ENCODE results near the gene RAC3. TPM values are rescaled to one million over a fixed set of nuclear protein-coding genes. Genes with fewer than 3 reads are reported as not detected.
A peak's percentile ranks its signal among the peaks of the same experiment; 100 is the strongest.

Gene RAC3
- polyA plus RNA-seq, 1 donor (not counting 4 experiments of a cell fraction or from before 2014, with no cell fraction given) = 12.3 TPM

GRCh38 chr17:82014432-82014831 is 17.0 kb upstream of the RAC3 start:
- Histone ChIP-seq H3K4me3 (ENCODE audit: control insufficient read depth in 2 of 3, extremely low read depth in 1 of 3, insufficient read depth in 2 of 3, low read depth in 1 of 3, low read length in 3 of 3) (no peak overlapping the region), H3K27me3 (ENCODE audit: control insufficient read depth, extremely low read depth, insufficient read depth, low read length) (no peaks in the 10 kb centered on the region), H3K27ac (ENCODE audit: control insufficient read depth, insufficient read depth, low read length) (no peak overlapping the region), H3K9ac (ENCODE audit: control insufficient read depth, extremely low read depth, insufficient read depth, low read length) (no peak overlapping the region), H3K79me2 (ENCODE audit: control insufficient read depth, insufficient read depth, low read length) (no peaks in the 10 kb centered on the region), H3K9me1 (ENCODE audit: control insufficient read depth, extremely low read depth, insufficient read depth, low read length) (no peaks in the 10 kb centered on the region), H3K4me2 (ENCODE audit: control insufficient read depth, extremely low read depth, insufficient read depth, low read depth, low read length) (no peak overlapping the region), H2AFZ (ENCODE audit: control insufficient read depth, low read length) (no peak overlapping the region), H4K20me1 (ENCODE audit: control insufficient read depth, extremely low read depth, insufficient read depth, low read length) (no peaks in the 10 kb centered on the region), H3K9me3 (ENCODE audit: control insufficient read depth, low read depth, low read length) (no peaks in the 10 kb centered on the region), H3K36me3 (ENCODE audit: control insufficient read depth in 2 of 2, extremely low read depth in 1 of 2, insufficient read depth in 2 of 2, low read length in 2 of 2) (peaks cover 0 to 4% of the 10 kb centered on the region in 2 experiments), H3K4me1 (ENCODE audit: control insufficient read depth, extremely low read depth, insufficient read depth, low read length) (peaks cover 18% of the 10 kb centered on the region)
- TF ChIP-seq EZH2 (IDR thresholded peaks at IDR 0.05; ENCODE audit: low read length) (no peak), CTCF (optimal IDR thresholded peaks at IDR 0.05 in 1 of 3, IDR thresholded peaks at IDR 0.05 in 1 of 3, conservative IDR thresholded peaks at IDR 0.05 in 1 of 3; ENCODE audit: extremely low read depth in 1 of 3, insufficient read depth in 2 of 3, low read length in 3 of 3) (peak; percentile 19 to 63 (median 39))
- FAIRE-seq (no peak), DNase-seq (ENCODE audit: low read depth, low spot score) (no peak)
- dilution Hi-C loops (cut with MboI; ENCODE audit: extremely low pct_ligation_motif_present, low sequenced_read_pairs) = no loop called here

GRCh38 chr17:82014971-82015310 is 16.5 kb upstream of the RAC3 start:
- H3K9me3 ChIP-seq (ENCODE audit: control insufficient read depth, low read depth, low read length) = no peaks in the 10 kb centered on the region
- peaks cover 1% of the 10 kb centered on the region for H4K20me1 ChIP-seq (ENCODE audit: control insufficient read depth, extremely low read depth, insufficient read depth, low read length)
- no peak for FAIRE-seq
- no peaks in the 10 kb centered on the region for H3K27me3 ChIP-seq (ENCODE audit: control insufficient read depth, extremely low read depth, insufficient read depth, low read length)
- H3K9me1 ChIP-seq (ENCODE audit: control insufficient read depth, extremely low read depth, insufficient read depth, low read length) = no peaks in the 10 kb centered on the region
- H3K27ac ChIP-seq (ENCODE audit: control insufficient read depth, insufficient read depth, low read length) = no peak overlapping the region
- H3K4me3 ChIP-seq (ENCODE audit: control insufficient read depth in 2 of 3, extremely low read depth in 1 of 3, insufficient read depth in 2 of 3, low read depth in 1 of 3, low read length in 3 of 3) = no peak overlapping the region
- no peak overlapping the region for H3K9ac ChIP-seq (ENCODE audit: control insufficient read depth, extremely low read depth, insufficient read depth, low read length)
- TF ChIP-seq EZH2 (IDR thresholded peaks at IDR 0.05; ENCODE audit: low read length) = no peak
- no peak for TF ChIP-seq CTCF (optimal IDR thresholded peaks at IDR 0.05 in 1 of 3, IDR thresholded peaks at IDR 0.05 in 1 of 3, conservative IDR thresholded peaks at IDR 0.05 in 1 of 3; ENCODE audit: extremely low read depth in 1 of 3, insufficient read depth in 2 of 3, low read length in 3 of 3)
- peaks cover 18% of the 10 kb centered on the region for H3K4me1 ChIP-seq (ENCODE audit: control insufficient read depth, extremely low read depth, insufficient read depth, low read length)
- dilution Hi-C loops (cut with MboI; ENCODE audit: extremely low pct_ligation_motif_present, low sequenced_read_pairs) = no loop called here
- H3K36me3 ChIP-seq (ENCODE audit: control insufficient read depth in 2 of 2, extremely low read depth in 1 of 2, insufficient read depth in 2 of 2, low read length in 2 of 2) = peaks cover 0 to 4% of the 10 kb centered on the region in 2 experiments
- no peaks in the 10 kb centered on the region for H3K79me2 ChIP-seq (ENCODE audit: control insufficient read depth, insufficient read depth, low read length)
- H2AFZ ChIP-seq (ENCODE audit: control insufficient read depth, low read length) = no peak overlapping the region
- DNase-seq (ENCODE audit: low read depth, low spot score) = no peak
- no peak overlapping the region for H3K4me2 ChIP-seq (ENCODE audit: control insufficient read depth, extremely low read depth, insufficient read depth, low read depth, low read length)
